Nephron (organoid): ENCODE measurements around the gene HIF1A.

ENCODE experiments used
- H3K27ac Mint-ChIP-seq, 3 experiments: 2 replicates each; pipeline ENCODE4 v1.8.0; 2020; ENCODE audit warnings: mixed read lengths in 3 of 3, mild to moderate bottlenecking in 2 of 3, moderate library complexity in 1 of 3
- H3K27me3 Mint-ChIP-seq: 2 replicates; pipeline ENCODE4 v1.8.0; 2021; ENCODE audit warnings: low read depth, mild to moderate bottlenecking, moderate library complexity, mixed read lengths
- H3K36me3 Mint-ChIP-seq: 2 replicates; pipeline ENCODE4 v1.8.0; 2020; ENCODE audit warnings: low read depth, mixed read lengths
- H3K4me1 Mint-ChIP-seq: 2 replicates; pipeline ENCODE4 v1.8.0; 2020; ENCODE audit warnings: mixed read lengths
- H3K4me3 Mint-ChIP-seq, 3 experiments: 2 replicates each; pipeline ENCODE4 v1.8.0; 2020; ENCODE audit warnings: mild to moderate bottlenecking in 3 of 3, mixed read lengths in 3 of 3, moderate library complexity in 2 of 3
- H3K9me3 Mint-ChIP-seq: 2 replicates; pipeline ENCODE4 v1.8.0; 2020; ENCODE audit warnings: mixed read lengths
- CTCF ChIP-seq, 3 experiments: fragments of 200-600 bp; sonication (generic); IDR thresholded peaks; one replicate each; pipeline ENCODE4 v1.5.0; 2021; ENCODE audit warnings: antibody characterized with exemption in 3 of 3; ENCODE audit not compliant: unreplicated experiment in 3 of 3

HIF1A gene

GRCh38 chr14:61678975-61679374 lies 16.3 kb upstream of the HIF1A start:
- H3K4me3 Mint-ChIP-seq, result no peak overlapping the region
- peaks cover 8% of the 10 kb centered on the region for H3K4me1 Mint-ChIP-seq
- no peaks in the 10 kb centered on the region for H3K36me3 Mint-ChIP-seq
- H3K27me3 Mint-ChIP-seq, result peaks cover 11% of the 10 kb centered on the region
- no peaks in the 10 kb centered on the region for H3K9me3 Mint-ChIP-seq
- no peak for TF ChIP-seq CTCF (IDR thresholded peaks at IDR 0.05; ENCODE audit: unreplicated experiment in 3 of 3)
- H3K27ac Mint-ChIP-seq, result peak overlapping the region in 2 of 3 experiments; percentile 38 to 60

- Mint-ChIP-seq H3K4me3 (no peak overlapping the region), H3K4me1 (peaks cover 8% of the 10 kb centered on the region), H3K36me3 (no peaks in the 10 kb centered on the region), H3K27me3 (peaks cover 4% of the 10 kb centered on the region), H3K27ac (no peak overlapping the region), H3K9me3 (no peaks in the 10 kb centered on the region)
- TF ChIP-seq CTCF (IDR thresholded peaks at IDR 0.05; ENCODE audit: unreplicated experiment in 3 of 3), result no peak
These were observed 13.9 kb upstream of the HIF1A start for GRCh38 chr14:61681413-61681812.

GRCh38 chr14:61683108-61683507 lies 12.2 kb upstream of the HIF1A start:
- Mint-ChIP-seq H3K27ac (no peak overlapping the region), H3K36me3 (no peaks in the 10 kb centered on the region), H3K4me3 (no peak overlapping the region), H3K27me3 (peaks cover 4% of the 10 kb centered on the region), H3K4me1 (peaks cover 8% of the 10 kb centered on the region), H3K9me3 (peaks cover 3% of the 10 kb centered on the region)
- TF ChIP-seq CTCF (IDR thresholded peaks at IDR 0.05; ENCODE audit: unreplicated experiment in 3 of 3), result no peak

- no peak for TF ChIP-seq CTCF (IDR thresholded peaks at IDR 0.05; ENCODE audit: unreplicated experiment in 3 of 3)
- H3K27me3 Mint-ChIP-seq, result no peaks in the 10 kb centered on the region
These were observed 5.3 kb upstream of the HIF1A start for GRCh38 chr14:61690039-61690438.

GRCh38 chr14:61690982-61691381 lies 4.3 kb upstream of the HIF1A start:
- no peak for TF ChIP-seq CTCF (IDR thresholded peaks at IDR 0.05; ENCODE audit: unreplicated experiment in 3 of 3)
- Mint-ChIP-seq H3K9me3 (peaks cover 7% of the 10 kb centered on the region), H3K27ac (no peak overlapping the region), H3K36me3 (no peaks in the 10 kb centered on the region), H3K4me1 (peaks cover 4% of the 10 kb centered on the region), H3K4me3 (no peak overlapping the region), H3K27me3 (no peaks in the 10 kb centered on the region)

More at GRCh38 chr14:61690039-61690438, 5.3 kb upstream of the HIF1A start:
- no peak overlapping the region for H3K27ac Mint-ChIP-seq
- no peak overlapping the region for H3K4me3 Mint-ChIP-seq
- H3K36me3 Mint-ChIP-seq, result no peaks in the 10 kb centered on the region
- peaks cover 4% of the 10 kb centered on the region for H3K4me1 Mint-ChIP-seq
- peaks cover 7% of the 10 kb centered on the region for H3K9me3 Mint-ChIP-seq

GRCh38 chr14:61691495-61691894 lies 3.8 kb upstream of the HIF1A start:
- no peak overlapping the region for H3K4me3 Mint-ChIP-seq
- H3K27ac Mint-ChIP-seq, result no peak overlapping the region
- H3K27me3 Mint-ChIP-seq, result no peaks in the 10 kb centered on the region
- no peak for TF ChIP-seq CTCF (IDR thresholded peaks at IDR 0.05; ENCODE audit: unreplicated experiment in 3 of 3)
- peaks cover 4% of the 10 kb centered on the region for H3K4me1 Mint-ChIP-seq
- H3K9me3 Mint-ChIP-seq, result peaks cover 7% of the 10 kb centered on the region
- no peaks in the 10 kb centered on the region for H3K36me3 Mint-ChIP-seq
